Activated B cell treated with CpG ODN at 0.5 μM for 24 hours (primary cell): ENCODE data around the gene PI4K2A. TPM values are rescaled to one million over a fixed set of nuclear protein-coding genes. Genes with fewer than 3 reads are reported as not detected.

Source experiments
- ATAC-seq: fragments of 200-7000 bp; cut with Tn5 transposase; one replicate; pipeline ENCODE4 v1.10.0; 2021; ENCODE audit warnings: low read depth, mild to moderate bottlenecking, moderate library complexity
- CTCF ChIA-PET: fragments of 350-600 bp; sonication (Branson Sonifier 250); formaldehyde crosslinking; loops from one replicate; lab custom pipeline; 2021; ENCODE audit warnings: antibody characterized with exemption; lab: Charles Lee
- POLR2A ChIA-PET: fragments of 350-600 bp; sonication (Branson Sonifier 250); formaldehyde crosslinking; loops from one replicate; lab custom pipeline; 2021; ENCODE audit warnings: antibody characterized with exemption; lab: Charles Lee
- DNase-seq: peaks from one replicate; pipeline ENCODE4 v3.0.0; 2022
- H3K27ac Mint-ChIP-seq: one replicate; pipeline ENCODE4 v1.8.0; 2020; ENCODE audit warnings: mixed read lengths
- H3K27me3 Mint-ChIP-seq: one replicate; pipeline ENCODE4 v1.8.0; 2021; ENCODE audit warnings: mixed read lengths
- H3K36me3 Mint-ChIP-seq: one replicate; pipeline ENCODE4 v1.8.0; 2021; ENCODE audit warnings: low read depth, mixed read lengths
- H3K4me1 Mint-ChIP-seq: one replicate; pipeline ENCODE4 v1.8.0; 2021; ENCODE audit warnings: mixed read lengths
- H3K4me3 Mint-ChIP-seq: one replicate; pipeline ENCODE4 v1.8.0; 2020; ENCODE audit warnings: mild to moderate bottlenecking, mixed read lengths
- H3K9me3 Mint-ChIP-seq: one replicate; pipeline ENCODE4 v1.8.0; 2020; ENCODE audit warnings: mixed read lengths
- CTCF ChIP-seq: fragments of 200-600 bp; IDR thresholded peaks from one replicate; pipeline ENCODE4 v1.8.0; 2022; ENCODE audit warnings: antibody characterized with exemption, mild to moderate bottlenecking
- intact Hi-C: fragments of 100-400 bp; cut with micrococcal nuclease; formaldehyde crosslinking; loops from one replicate; pipeline ENCODE4 v1.15.1; 2024
- total RNA-seq: library from RNA; stranded (reverse); gene quantifications from 2 replicates; pipeline ENCODE4 v1.2.3, GENCODE V29; 2022

PI4K2A gene
- total RNA-seq, 1 donor from 2014 or later: 15.0 TPM

- TF ChIP-seq CTCF: no peak
- no peaks in the 10 kb centered on the region for H3K9me3 Mint-ChIP-seq
- peak overlapping the region; percentile 21 for H3K4me3 Mint-ChIP-seq
- ChIA-PET POLR2A (interaction anchor here (0.6 kb wide), 1 partner anchor 13 kb away, joined by 4 read pairs; no protein-coding TSS in a partner anchor), CTCF (interaction anchor here (1.0 kb wide), 1 partner anchor 19 kb away, joined by 3 read pairs; no protein-coding TSS in a partner anchor)
- H3K27ac Mint-ChIP-seq: no peak overlapping the region
- intact Hi-C loops: no loop called here
- peaks cover 33% of the 10 kb centered on the region for H3K27me3 Mint-ChIP-seq
- ATAC-seq: no peak
- peaks cover 14% of the 10 kb centered on the region for H3K4me1 Mint-ChIP-seq
- H3K36me3 Mint-ChIP-seq: peaks cover 4% of the 10 kb centered on the region
- no peak for DNase-seq
These were observed 71.4 kb downstream of the PI4K2A start for GRCh38 chr10:97711640-97712572.

- H3K4me3 Mint-ChIP-seq: peak within 1 kb of the TSS; percentile 97
- ATAC-seq: no peak
- H3K27me3 Mint-ChIP-seq: peaks cover 27% of the 10 kb centered on the region
- no peaks in the 10 kb centered on the region for H3K9me3 Mint-ChIP-seq
- DNase-seq: no peak
- intact Hi-C loops: no loop called here
- peaks cover 14% of the 10 kb centered on the region for H3K4me1 Mint-ChIP-seq
- H3K36me3 Mint-ChIP-seq: peaks cover 4% of the 10 kb centered on the region
- ChIA-PET CTCF (interaction anchor here (0.7 to 1.5 kb wide), 2 partner anchors 18 to 30 kb away, joined by 3 to 4 read pairs; no protein-coding TSS in a partner anchor), POLR2A (interaction anchor here (1.1 to 2.0 kb wide), 3 partner anchors 19 to 26 kb away, joined by 3 to 16 read pairs (median 9); partner anchors contain the start of genes AVPI1 and ZFYVE27)
- TF ChIP-seq CTCF: no peak
- H3K27ac Mint-ChIP-seq: peak within 1 kb of the TSS; percentile 73
These were observed 72.9 kb downstream of the PI4K2A start, which contains the start of gene MARVELD1 for GRCh38 chr10:97713339-97713825. Gene MARVELD1 (plus strand): TSS chr10:97713730. CDS start chr10:97713877, 147 bp downstream.

GRCh38 chr10:97713826-97714400 is 73.4 kb downstream of the PI4K2A start:
- Mint-ChIP-seq H3K9me3 (no peaks in the 10 kb centered on the region), H3K4me3 (peak overlapping the region; percentile 97), H3K4me1 (peaks cover 14% of the 10 kb centered on the region), H3K27me3 (peaks cover 23% of the 10 kb centered on the region), H3K27ac (peak overlapping the region; percentile 73), H3K36me3 (peaks cover 4% of the 10 kb centered on the region)
- CTCF ChIA-PET: interaction anchor here (0.7 to 1.5 kb wide), 3 partner anchors 14 to 30 kb away, joined by 3 to 4 read pairs (median 4); no protein-coding TSS in a partner anchor
- POLR2A ChIA-PET: interaction anchor here (1.1 to 2.0 kb wide), 3 partner anchors 18 to 27 kb away, joined by 3 to 16 read pairs (median 9); partner anchors contain the start of genes AVPI1 and ZFYVE27
- ATAC-seq (peak; percentile 84), DNase-seq (peak; percentile 50)
- no peak for TF ChIP-seq CTCF
- intact Hi-C loops: loop anchor here (1.0 to 2.0 kb wide), 3 partner anchors 17 to 27 kb away; partner anchors contain the start of genes AVPI1 and ZFYVE27

GRCh38 chr10:97714401-97715258 is 74.2 kb downstream of the PI4K2A start:
- Mint-ChIP-seq H3K4me1 (peaks cover 14% of the 10 kb centered on the region), H3K9me3 (no peaks in the 10 kb centered on the region), H3K27me3 (peaks cover 16% of the 10 kb centered on the region), H3K36me3 (peaks cover 4% of the 10 kb centered on the region), H3K27ac (peak overlapping the region; percentile 73), H3K4me3 (peak overlapping the region; percentile 97)
- CTCF ChIA-PET: interaction anchor here (1.1 to 1.5 kb wide), 3 partner anchors 13 to 29 kb away, joined by 3 to 4 read pairs (median 3); no protein-coding TSS in a partner anchor
- ATAC-seq (peak; percentile 55), DNase-seq (no peak)
- intact Hi-C loops: loop anchor here (1.0 to 2.0 kb wide), 3 partner anchors 17 to 27 kb away; partner anchors contain the start of genes AVPI1 and ZFYVE27
- TF ChIP-seq CTCF: no peak
- POLR2A ChIA-PET: interaction anchor here (1.1 to 2.0 kb wide), 3 partner anchors 18 to 28 kb away, joined by 3 to 16 read pairs (median 9); partner anchors contain the start of genes AVPI1 and ZFYVE27
